ENCODE results near the gene GABPA. TPM values are rescaled to one million over a fixed set of nuclear protein-coding genes. Genes with fewer than 3 reads are reported as not detected.
A peak's percentile ranks its signal among the peaks of the same experiment; 100 is the strongest.

Gene GABPA
- total and polyA plus RNA-seq, 2 of the 13 experiments (the other 11 are each of a cell fraction or from before 2014, with no cell fraction given), result 7.4 to 13.2 TPM

DNA sequence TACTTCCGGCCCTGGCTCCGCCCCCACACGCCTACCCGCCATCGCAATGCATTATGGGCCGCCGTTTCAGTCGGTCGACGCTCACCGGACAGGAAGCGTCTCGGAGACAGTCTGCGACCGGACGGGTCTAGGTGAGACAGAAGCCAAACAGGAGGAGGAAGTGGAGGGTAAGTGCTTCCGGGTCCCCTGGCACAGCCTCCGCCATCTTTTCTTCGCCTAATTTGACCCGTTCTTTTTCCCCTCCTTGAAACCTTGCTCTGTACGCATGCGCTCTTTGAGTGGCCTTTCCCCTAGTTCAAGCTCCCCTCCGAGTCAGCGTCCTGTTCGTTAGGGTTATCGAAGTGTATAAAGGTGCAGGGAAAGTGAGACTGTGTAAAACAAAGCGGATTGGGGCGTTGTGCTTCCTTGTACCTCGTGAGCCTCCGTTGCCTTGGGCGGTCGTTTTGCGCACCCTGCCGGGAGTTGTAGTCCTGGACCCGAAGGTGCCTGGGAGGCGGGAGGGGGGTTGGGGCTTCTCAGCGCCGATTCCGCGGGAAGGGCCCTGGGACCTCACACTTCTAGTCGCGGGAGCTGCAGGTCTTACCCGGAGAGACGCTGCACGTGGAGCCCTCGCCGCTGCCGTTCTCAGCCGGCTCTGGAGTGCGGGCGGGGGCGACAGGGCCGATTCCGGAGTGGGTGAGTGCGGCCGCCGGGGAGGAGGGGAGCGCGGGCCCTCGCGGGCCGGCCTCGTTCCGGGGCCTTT lies at the start of gene GABPA, which contains the start of gene ATP5PF (continued):
- TF ChIP-seq KDM6A (CRISPR knock-in tag; IDR thresholded peaks at IDR 0.05; ENCODE audit: low read depth), result no peak
- TF ChIP-seq, protein P1, sequence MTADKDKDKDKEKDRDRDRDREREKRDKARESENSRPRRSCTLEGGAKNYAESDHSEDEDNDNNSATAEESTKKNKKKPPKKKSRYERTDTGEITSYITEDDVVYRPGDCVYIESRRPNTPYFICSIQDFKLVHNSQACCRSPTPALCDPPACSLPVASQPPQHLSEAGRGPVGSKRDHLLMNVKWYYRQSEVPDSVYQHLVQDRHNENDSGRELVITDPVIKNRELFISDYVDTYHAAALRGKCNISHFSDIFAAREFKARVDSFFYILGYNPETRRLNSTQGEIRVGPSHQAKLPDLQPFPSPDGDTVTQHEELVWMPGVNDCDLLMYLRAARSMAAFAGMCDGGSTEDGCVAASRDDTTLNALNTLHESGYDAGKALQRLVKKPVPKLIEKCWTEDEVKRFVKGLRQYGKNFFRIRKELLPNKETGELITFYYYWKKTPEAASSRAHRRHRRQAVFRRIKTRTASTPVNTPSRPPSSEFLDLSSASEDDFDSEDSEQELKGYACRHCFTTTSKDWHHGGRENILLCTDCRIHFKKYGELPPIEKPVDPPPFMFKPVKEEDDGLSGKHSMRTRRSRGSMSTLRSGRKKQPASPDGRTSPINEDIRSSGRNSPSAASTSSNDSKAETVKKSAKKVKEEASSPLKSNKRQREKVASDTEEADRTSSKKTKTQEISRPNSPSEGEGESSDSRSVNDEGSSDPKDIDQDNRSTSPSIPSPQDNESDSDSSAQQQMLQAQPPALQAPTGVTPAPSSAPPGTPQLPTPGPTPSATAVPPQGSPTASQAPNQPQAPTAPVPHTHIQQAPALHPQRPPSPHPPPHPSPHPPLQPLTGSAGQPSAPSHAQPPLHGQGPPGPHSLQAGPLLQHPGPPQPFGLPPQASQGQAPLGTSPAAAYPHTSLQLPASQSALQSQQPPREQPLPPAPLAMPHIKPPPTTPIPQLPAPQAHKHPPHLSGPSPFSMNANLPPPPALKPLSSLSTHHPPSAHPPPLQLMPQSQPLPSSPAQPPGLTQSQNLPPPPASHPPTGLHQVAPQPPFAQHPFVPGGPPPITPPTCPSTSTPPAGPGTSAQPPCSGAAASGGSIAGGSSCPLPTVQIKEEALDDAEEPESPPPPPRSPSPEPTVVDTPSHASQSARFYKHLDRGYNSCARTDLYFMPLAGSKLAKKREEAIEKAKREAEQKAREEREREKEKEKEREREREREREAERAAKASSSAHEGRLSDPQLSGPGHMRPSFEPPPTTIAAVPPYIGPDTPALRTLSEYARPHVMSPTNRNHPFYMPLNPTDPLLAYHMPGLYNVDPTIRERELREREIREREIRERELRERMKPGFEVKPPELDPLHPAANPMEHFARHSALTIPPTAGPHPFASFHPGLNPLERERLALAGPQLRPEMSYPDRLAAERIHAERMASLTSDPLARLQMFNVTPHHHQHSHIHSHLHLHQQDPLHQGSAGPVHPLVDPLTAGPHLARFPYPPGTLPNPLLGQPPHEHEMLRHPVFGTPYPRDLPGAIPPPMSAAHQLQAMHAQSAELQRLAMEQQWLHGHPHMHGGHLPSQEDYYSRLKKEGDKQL (CRISPR knock-in tag; IDR thresholded peaks at IDR 0.05; ENCODE audit: low read depth), result no peak
- TF ChIP-seq MYNN (CRISPR knock-in tag; IDR thresholded peaks at IDR 0.05; ENCODE audit: low read depth), result no peak
- TF ChIP-seq NCOA2 (CRISPR knock-in tag; IDR thresholded peaks at IDR 0.05), result 0 out of 2 replicates have a peak, but pooled peaks have one; percentile 39
- peak; percentile 34; the same call in 1 of the 2 replicates for TF ChIP-seq ZNF367 (CRISPR knock-in tag; IDR thresholded peaks at IDR 0.05; ENCODE audit: borderline replicate concordance)
- TF ChIP-seq, protein P2, sequence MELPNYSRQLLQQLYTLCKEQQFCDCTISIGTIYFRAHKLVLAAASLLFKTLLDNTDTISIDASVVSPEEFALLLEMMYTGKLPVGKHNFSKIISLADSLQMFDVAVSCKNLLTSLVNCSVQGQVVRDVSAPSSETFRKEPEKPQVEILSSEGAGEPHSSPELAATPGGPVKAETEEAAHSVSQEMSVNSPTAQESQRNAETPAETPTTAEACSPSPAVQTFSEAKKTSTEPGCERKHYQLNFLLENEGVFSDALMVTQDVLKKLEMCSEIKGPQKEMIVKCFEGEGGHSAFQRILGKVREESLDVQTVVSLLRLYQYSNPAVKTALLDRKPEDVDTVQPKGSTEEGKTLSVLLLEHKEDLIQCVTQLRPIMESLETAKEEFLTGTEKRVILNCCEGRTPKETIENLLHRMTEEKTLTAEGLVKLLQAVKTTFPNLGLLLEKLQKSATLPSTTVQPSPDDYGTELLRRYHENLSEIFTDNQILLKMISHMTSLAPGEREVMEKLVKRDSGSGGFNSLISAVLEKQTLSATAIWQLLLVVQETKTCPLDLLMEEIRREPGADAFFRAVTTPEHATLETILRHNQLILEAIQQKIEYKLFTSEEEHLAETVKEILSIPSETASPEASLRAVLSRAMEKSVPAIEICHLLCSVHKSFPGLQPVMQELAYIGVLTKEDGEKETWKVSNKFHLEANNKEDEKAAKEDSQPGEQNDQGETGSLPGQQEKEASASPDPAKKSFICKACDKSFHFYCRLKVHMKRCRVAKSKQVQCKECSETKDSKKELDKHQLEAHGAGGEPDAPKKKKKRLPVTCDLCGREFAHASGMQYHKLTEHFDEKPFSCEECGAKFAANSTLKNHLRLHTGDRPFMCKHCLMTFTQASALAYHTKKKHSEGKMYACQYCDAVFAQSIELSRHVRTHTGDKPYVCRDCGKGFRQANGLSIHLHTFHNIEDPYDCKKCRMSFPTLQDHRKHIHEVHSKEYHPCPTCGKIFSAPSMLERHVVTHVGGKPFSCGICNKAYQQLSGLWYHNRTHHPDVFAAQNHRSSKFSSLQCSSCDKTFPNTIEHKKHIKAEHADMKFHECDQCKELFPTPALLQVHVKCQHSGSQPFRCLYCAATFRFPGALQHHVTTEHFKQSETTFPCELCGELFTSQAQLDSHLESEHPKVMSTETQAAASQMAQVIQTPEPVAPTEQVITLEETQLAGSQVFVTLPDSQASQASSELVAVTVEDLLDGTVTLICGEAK (IDR thresholded peaks at IDR 0.05), result peak; percentile 94
- TF ChIP-seq, protein P2 (CRISPR knock-in tag; IDR thresholded peaks at IDR 0.05), result peak; percentile 64; the same call in 1 of the 2 replicates
- TF ChIP-seq, protein P3, sequence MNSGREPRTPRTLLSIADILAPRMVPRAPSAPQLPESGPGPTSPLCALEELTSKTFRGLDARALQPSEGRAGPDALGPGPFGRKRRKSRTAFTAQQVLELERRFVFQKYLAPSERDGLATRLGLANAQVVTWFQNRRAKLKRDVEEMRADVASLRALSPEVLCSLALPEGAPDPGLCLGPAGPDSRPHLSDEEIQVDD (CRISPR knock-in tag; IDR thresholded peaks at IDR 0.05; ENCODE audit: borderline replicate concordance), result no peak; the same call in 1 of the 2 replicates
- TF ChIP-seq XBP1 (CRISPR knock-in tag; IDR thresholded peaks at IDR 0.05), result no peak
- TF ChIP-seq, protein P4, sequence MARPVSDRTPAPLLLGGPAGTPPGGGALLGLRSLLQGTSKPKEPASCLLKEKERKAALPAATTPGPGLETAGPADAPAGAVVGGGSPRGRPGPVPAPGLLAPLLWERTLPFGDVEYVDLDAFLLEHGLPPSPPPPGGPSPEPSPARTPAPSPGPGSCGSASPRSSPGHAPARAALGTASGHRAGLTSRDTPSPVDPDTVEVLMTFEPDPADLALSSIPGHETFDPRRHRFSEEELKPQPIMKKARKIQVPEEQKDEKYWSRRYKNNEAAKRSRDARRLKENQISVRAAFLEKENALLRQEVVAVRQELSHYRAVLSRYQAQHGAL (CRISPR knock-in tag; IDR thresholded peaks at IDR 0.05; ENCODE audit: not compliant biosample characterization), result no peak
